HAP-1 (cell line): ENCODE results near the gene GYS2.
"Not testable (repeated sequence)": the region's sequence is repeated elsewhere in the genome, so short reads cannot be mapped to it uniquely, and the experiment has no call there.

Experiments
- DNase-seq, 2 experiments: peaks; one replicate each; pipeline ENCODE4 v3.0.0-alpha.2; 2016 to 2020; ENCODE audit warnings: low spot score in 2 of 2
- H3K27me3 ChIP-seq: fragments of 250-450 bp; sonication (Bioruptor Pico); 2 replicates; pipeline ENCODE4 v1.5.1; 2020; ENCODE audit warnings: low read depth, mild to moderate bottlenecking, moderate library complexity
- H3K36me3 ChIP-seq: fragments of 250-450 bp; sonication (Bioruptor Pico); replicated peaks from 2 replicates; pipeline ENCODE4 v1.5.1; 2020; ENCODE audit warnings: mild to moderate bottlenecking
- H3K4me1 ChIP-seq: fragments of 250-450 bp; sonication (Bioruptor Pico); 2 replicates; pipeline ENCODE4 v1.5.1; 2020; ENCODE audit warnings: mild to moderate bottlenecking
- H3K4me3 ChIP-seq: fragments of 250-450 bp; sonication (Bioruptor Pico); 2 replicates; pipeline ENCODE4 v1.5.1; 2020; ENCODE audit warnings: mild to moderate bottlenecking, moderate library complexity
- H3K9me3 ChIP-seq: fragments of 250-450 bp; sonication (Bioruptor Pico); 2 replicates; pipeline ENCODE4 v1.5.1; 2020; ENCODE audit warnings: mild to moderate bottlenecking, moderate library complexity
- in situ Hi-C: fragments of 300-500 bp; cut with MboI; formaldehyde crosslinking; loops from 3 replicates; pipeline ENCODE4 v1.14.3; 2020; ENCODE audit warnings: low sequenced_read_pairs, inconsistent platforms, mixed read lengths

GYS2 gene

DNA sequence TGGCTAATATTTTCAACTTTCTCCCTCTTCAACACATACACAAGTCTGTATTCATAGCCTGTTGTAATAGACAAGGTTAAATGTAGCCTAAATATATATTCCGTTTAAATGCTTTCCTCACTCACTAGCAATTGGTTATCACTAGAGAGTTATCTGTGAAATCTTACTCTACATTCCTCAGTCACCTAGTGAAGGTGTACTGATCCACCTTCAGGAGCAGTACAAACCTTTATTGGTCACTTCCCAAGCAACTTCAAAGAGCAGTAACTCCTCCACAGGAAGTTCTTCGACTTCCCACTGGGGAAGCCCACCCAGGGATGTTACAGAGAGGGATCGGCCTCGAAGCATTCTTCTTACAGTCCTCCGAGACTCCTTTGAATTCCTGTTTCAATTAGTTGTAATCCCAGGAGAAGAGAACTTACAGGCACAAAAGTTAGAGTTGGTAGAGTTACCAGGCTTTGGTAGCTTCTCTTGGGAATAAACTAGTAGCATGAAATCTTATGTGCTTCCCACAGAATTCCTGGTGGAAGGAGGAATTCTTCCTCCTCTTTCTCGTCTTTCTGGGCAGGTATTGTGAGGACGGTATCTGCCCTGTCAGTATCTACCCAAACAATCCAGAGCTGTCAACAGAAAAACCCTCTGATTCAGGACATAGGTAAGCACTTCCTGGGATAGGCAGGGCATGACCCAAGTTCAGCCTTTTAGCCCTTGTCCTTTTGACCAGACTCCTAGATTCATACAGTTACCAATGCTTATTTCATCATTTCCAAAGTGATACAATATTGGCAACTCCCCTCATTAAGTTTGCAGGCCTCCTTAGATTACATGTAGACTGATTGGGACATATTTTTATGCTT lies at the start of gene GYS2:
TSS of gene GYS2 (minus strand) at position 603 of the 857 bp plus-strand sequence. CDS start at position 348, 255 bp downstream.
- H3K9me3 ChIP-seq = no peaks in the 10 kb centered on the region
- no peaks in the 10 kb centered on the region for H3K36me3 ChIP-seq
- H3K27me3 ChIP-seq = peaks cover 5% of the 10 kb centered on the region
- no peak within 1 kb of the TSS for H3K4me3 ChIP-seq
- no peak for DNase-seq
- no peaks in the 10 kb centered on the region for H3K4me1 ChIP-seq
- in situ Hi-C loops = no loop called here

DNA sequence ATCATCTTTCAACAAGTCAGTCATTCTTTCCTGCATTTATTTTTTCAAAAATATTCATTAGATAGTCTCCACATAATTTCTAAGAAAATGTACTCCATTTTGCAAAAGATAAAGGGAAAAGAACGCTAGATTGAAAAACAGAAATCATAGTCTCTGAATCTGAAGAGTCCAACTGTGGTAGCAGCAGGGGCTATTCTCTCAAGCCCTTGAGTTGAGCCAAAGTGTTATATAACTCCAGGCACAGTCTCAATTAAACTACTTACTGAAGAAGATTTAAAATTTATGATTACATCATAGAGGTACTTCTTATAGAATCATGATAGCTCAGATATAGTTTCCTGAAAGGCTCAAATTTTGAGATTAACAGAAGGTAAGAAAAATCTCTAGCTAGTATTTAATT lies 47.2 kb upstream of the GYS2 start:
- Histone ChIP-seq H3K9me3 (no peaks in the 10 kb centered on the region), H3K36me3 (peaks cover 91% of the 10 kb centered on the region), H3K4me1 (peaks cover 39% of the 10 kb centered on the region), H3K4me3 (no peak overlapping the region), H3K27me3 (no peaks in the 10 kb centered on the region)
- no peak for DNase-seq
- in situ Hi-C loops = loop anchor here (10.0 to 25.0 kb wide), 2 partner anchors 147 to 985 kb away; partner anchors contain the start of genes ETNK1, GOLT1B and RECQL

DNA sequence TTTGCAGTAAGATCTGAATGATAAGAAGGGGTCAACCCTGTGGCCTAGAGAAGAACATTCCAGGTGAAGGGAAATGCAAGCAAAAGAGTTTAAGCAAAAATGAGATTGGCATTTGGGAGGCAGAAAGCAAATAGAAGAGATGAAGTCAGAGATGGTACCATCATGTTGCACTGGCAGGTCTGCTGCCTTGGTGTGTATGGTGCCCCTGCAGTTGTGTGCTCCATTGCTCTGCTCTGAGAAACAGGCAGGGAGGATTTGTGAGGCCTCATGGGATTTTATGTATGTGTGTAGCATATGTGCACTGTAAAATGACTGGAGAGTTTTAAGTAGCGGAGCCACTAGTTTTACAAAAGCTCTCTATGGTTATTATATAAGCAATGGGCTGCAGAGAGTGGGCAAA lies 46.4 kb upstream of the GYS2 start:
- peaks cover 92% of the 10 kb centered on the region for H3K36me3 ChIP-seq
- H3K9me3 ChIP-seq = no peaks in the 10 kb centered on the region
- H3K4me3 ChIP-seq = no peak overlapping the region
- DNase-seq = no peak
- in situ Hi-C loops = loop anchor here (10.0 to 25.0 kb wide), 2 partner anchors 146 to 986 kb away; partner anchors contain the start of genes ETNK1, GOLT1B and RECQL
- H3K27me3 ChIP-seq = no peaks in the 10 kb centered on the region
- peaks cover 47% of the 10 kb centered on the region for H3K4me1 ChIP-seq

DNA sequence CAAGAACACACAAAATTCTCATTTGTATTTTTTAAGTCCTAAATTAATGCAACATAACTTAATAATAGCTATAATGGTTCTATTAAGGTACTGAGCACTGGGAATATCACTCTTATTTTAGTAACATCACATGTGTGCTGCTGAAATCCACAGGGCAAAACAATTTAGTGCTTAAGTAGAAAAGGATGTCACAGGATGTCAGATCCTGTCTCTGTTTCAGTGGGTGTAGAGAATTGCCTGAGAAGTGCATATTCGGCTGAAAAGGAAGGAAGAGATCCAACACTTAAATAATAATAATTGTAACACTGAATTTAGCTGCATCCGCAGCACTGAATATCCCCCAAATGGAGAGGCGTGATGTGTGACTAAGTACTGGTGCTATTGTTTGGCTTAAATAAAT lies 44.4 kb upstream of the GYS2 start:
- Histone ChIP-seq H3K36me3 (peaks cover 90% of the 10 kb centered on the region), H3K4me1 (peaks cover 52% of the 10 kb centered on the region), H3K4me3 (no peak overlapping the region), H3K9me3 (no peaks in the 10 kb centered on the region), H3K27me3 (no peaks in the 10 kb centered on the region)
- no peak for DNase-seq
- in situ Hi-C loops = no loop called here

DNA sequence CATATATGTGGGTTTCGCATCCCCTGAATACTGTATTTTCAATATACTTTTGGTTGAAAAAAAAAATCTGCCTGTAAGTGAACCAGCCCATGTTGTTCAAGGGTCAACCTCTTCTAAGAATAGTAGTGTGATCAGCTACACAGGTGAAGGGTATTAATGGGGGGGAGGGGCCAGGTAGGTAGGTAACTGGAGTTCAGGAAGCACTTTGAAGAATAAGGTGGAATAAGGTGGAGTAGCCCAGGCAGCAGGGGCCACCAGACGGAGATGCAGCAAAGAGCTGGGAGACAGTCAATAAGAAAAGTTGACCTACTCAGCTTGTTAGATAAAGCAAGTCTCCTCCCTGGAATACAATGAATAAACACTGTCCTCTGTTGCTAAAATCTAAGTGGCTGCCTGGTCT lies 43.7 kb upstream of the GYS2 start:
- no peaks in the 10 kb centered on the region for H3K27me3 ChIP-seq
- H3K36me3 ChIP-seq = peaks cover 91% of the 10 kb centered on the region
- H3K4me1 ChIP-seq = peaks cover 57% of the 10 kb centered on the region
- no peaks in the 10 kb centered on the region for H3K9me3 ChIP-seq
- in situ Hi-C loops = no loop called here
- no peak overlapping the region for H3K4me3 ChIP-seq
- DNase-seq = no peak

DNA sequence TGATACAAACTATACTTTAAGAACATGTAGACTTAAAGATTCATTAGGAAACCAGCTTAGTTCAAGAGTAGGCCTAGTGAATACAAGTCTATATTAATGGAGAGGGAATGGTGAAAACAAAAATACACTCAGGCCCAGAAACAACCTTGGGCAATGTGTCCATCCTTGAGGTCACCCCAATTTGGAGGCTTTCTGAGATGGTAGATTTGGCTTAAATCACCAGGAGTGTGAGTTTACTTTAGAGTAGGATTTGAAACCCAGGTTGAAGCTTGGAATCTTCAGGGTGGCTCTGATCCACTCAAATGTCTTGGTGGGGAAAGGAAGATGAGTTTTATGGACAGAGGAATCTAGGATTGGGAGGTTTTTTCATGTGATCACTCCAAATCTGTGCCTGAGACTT lies 42.5 kb upstream of the GYS2 start:
- Histone ChIP-seq H3K27me3 (no peaks in the 10 kb centered on the region), H3K36me3 (peaks cover 91% of the 10 kb centered on the region), H3K9me3 (no peaks in the 10 kb centered on the region), H3K4me1 (peaks cover 60% of the 10 kb centered on the region), H3K4me3 (no peak overlapping the region)
- in situ Hi-C loops = no loop called here
- DNase-seq = no peak

DNA sequence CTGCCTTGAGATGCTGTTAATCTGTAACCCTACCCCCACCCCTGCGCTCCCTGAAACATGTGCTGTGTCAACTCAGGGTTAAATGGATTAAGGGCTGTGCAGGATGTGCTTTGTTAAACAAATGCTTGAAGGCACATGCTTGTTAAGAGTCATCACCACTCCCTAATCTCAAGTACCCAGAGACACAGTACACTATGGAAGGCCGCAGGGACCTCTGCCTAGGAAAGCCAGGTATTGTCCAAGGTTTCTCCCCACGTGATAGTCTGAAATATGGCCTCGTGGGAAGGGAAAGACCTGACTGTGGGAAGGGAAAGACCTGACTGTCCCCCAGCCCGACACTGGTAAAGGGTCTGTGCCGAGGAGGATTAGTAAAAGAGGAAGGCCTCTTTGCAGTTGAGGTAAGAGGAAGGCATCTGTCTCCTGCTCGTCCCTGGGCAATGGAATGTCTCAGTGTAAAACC lies 40.4 kb upstream of the GYS2 start:
- in situ Hi-C loops, H3K4me3 ChIP-seq, H3K9me3 ChIP-seq, H3K27me3 ChIP-seq: not testable (repeated sequence)
- Histone ChIP-seq H3K36me3 (peaks cover 89% of the 10 kb centered on the region), H3K4me1 (peaks cover 58% of the 10 kb centered on the region)
- DNase-seq = peak; percentile 80 to 85

DNA sequence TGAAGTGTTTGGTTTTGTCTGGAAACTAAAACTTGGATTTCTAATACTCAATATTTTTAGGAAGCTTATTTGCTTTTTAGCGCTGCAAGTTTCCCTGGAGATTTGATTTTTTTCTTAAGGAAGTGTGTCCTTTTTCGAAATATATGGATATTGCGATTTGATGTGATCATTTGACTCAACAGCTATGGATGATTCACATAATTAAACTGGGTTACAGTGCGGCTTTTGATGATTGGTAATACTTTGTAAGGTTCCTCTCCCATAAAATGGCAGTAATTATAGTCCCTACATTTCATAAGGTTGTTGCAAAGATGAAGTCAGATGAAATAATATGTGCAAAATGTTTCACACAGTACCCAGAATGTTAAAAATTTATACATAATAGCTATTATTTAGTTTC lies 39.9 kb upstream of the GYS2 start:
- Histone ChIP-seq H3K4me3 (no peak overlapping the region), H3K27me3 (no peaks in the 10 kb centered on the region), H3K4me1 (peaks cover 58% of the 10 kb centered on the region), H3K36me3 (peaks cover 89% of the 10 kb centered on the region), H3K9me3 (no peaks in the 10 kb centered on the region)
- DNase-seq = no peak
- in situ Hi-C loops = no loop called here

DNA sequence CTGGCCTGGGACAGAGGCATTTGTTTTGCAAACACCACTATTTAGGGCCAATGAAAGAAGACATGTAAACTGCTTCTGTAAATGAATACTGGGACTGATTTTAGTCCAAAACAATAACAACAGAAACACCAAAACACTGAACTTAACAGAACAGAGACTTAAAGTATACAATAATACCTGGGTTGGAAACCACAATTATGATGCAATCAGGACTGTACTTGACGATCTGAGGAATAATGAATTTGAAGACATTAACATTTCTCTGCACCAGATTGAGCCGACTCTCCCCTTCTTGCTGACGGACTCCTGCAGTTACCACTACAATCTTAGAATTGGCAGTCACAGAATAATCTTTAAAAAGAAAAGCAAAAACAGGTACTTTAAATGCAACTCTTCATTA lies 39.1 kb upstream of the GYS2 start:
- Histone ChIP-seq H3K36me3 (peaks cover 88% of the 10 kb centered on the region), H3K27me3 (no peaks in the 10 kb centered on the region), H3K4me3 (no peak overlapping the region), H3K4me1 (peaks cover 56% of the 10 kb centered on the region), H3K9me3 (no peaks in the 10 kb centered on the region)
- in situ Hi-C loops = no loop called here
- DNase-seq = no peak

DNA sequence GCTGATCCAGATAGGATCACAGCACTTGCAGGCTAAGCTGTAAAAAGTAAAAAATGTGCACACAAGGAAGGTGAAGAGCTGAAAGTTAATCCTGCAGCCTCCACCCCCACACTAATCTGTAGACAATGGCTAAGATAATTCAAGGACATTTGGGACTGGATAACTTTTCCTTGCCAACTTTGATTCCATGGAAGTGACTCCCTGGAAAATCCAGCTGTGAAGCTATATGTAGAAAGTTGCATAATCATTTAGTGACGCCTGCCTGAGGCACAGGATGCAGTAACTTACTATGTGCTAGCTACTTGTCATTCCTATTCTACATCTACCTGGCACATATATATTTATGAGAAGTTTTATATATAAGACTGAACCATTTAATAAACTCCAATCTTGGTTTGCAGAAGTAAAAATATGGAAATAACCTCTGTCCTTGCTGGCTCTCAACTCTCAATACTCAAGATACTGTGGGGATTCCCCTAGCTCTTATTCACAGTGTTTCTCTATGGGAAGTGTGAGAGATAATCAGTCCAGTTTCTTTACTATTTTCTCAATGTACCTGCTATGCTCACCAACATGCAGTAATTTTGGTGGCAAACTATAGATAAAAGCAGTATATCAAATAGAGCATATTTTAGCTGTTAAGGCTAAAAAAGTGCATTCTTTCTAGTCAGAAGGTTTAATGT lies 38.2 kb upstream of the GYS2 start:
- no peaks in the 10 kb centered on the region for H3K9me3 ChIP-seq
- H3K36me3 ChIP-seq = peaks cover 87% of the 10 kb centered on the region
- in situ Hi-C loops = no loop called here
- peaks cover 50% of the 10 kb centered on the region for H3K4me1 ChIP-seq
- DNase-seq = peak; percentile 57 to 79
- H3K27me3 ChIP-seq = no peaks in the 10 kb centered on the region
- no peak overlapping the region for H3K4me3 ChIP-seq

DNA sequence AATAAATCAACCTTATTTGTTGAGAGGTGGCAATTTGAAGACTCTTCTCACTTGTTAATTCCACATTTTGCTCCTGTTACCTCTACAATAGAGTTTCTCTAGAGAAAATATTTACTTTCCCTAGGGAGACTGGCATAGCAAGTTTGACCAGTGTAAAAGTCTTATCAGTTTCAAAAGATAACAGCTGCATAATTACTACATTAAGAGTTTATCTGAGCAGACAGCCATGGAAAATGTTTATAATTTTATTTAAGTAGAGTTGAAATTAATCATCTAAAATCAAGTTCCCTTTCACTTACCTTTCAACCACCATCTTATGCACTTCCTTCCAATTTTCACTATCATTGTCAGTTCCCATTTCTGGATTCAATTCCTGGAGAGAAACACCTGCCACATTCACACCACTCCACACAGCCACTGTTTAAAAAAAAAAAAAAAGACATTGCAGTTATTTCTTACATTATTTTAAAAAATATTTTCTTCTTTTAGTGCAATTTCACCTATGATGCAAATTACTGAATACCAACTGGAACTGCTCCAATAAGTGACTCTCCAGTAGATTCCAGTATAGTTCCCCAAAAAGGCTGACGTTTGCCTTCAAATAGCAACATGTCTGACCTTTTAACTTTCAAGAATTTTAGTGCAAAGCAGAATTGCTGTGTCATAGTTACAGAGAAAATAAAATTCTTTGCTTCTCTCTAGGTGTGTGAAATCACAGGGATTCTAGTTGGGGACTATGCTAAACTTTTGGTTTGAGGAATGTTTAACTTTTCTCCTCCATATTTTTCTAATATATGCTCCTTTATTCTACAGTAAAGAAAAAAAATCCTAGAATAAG lies 33.6 kb upstream of the GYS2 start:
- in situ Hi-C loops = no loop called here
- no peak for DNase-seq
- H3K4me3 ChIP-seq = no peak overlapping the region
- peaks cover 10% of the 10 kb centered on the region for H3K4me1 ChIP-seq
- no peaks in the 10 kb centered on the region for H3K9me3 ChIP-seq
- H3K27me3 ChIP-seq = no peaks in the 10 kb centered on the region
- H3K36me3 ChIP-seq = peaks cover 87% of the 10 kb centered on the region

DNA sequence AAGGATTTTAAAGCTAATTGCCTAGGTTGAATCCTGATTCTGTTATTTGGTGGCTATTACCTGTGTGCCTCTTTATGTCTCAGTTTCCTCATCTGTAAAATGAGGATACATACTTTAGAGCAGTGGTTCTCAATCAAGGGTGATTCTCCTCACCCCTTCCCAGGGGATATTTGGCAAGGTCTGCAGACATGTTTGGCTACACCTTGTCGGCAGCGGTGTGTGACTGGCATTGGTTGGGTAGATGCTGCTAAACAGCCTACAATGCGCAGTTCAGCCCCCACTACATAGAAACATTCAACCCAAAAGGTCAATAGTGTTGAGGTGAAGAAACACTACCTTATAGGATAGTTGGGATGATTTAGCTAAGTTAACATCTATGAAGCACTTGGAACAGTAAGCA lies 29.6 kb upstream of the GYS2 start:
- H3K4me1 ChIP-seq = no peaks in the 10 kb centered on the region
- no peaks in the 10 kb centered on the region for H3K9me3 ChIP-seq
- in situ Hi-C loops = no loop called here
- no peaks in the 10 kb centered on the region for H3K27me3 ChIP-seq
- DNase-seq = no peak
- no peak overlapping the region for H3K4me3 ChIP-seq
- H3K36me3 ChIP-seq = peaks cover 55% of the 10 kb centered on the region

DNA sequence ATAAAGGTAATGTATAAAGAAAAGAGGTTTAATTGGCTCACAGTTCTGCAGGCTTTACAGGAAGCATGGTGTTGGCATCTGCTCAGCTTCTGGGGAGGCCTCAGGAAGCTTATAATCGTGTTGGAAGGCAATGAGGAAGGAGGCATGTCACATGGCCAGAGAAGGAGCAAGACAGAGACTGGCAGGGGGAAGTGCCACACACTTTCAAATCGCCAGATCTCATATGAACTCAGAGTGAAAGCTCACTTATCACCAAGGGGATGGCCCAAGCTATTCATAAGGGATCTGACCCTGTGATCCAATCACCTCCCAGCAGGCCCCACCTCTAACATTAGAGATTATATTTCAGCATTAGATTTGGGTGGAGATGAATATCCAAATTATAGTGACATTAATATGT lies 26.7 kb upstream of the GYS2 start:
- in situ Hi-C loops = no loop called here
- H3K36me3 ChIP-seq = peaks cover 29% of the 10 kb centered on the region
- no peaks in the 10 kb centered on the region for H3K4me1 ChIP-seq
- DNase-seq = no peak
- H3K4me3 ChIP-seq = no peak overlapping the region
- H3K9me3 ChIP-seq = no peaks in the 10 kb centered on the region
- no peaks in the 10 kb centered on the region for H3K27me3 ChIP-seq
